ENCODE results near the gene IFITM5. TPM values are rescaled to one million over a fixed set of nuclear protein-coding genes. Genes with fewer than 3 reads are reported as not detected.
"Not testable (repeated sequence)": the region's sequence is repeated elsewhere in the genome, so short reads cannot be mapped to it uniquely, and the experiment has no call there.

The IFITM5 gene
- total RNA-seq, 4 donors from 2014 or later: not detected

DNA sequence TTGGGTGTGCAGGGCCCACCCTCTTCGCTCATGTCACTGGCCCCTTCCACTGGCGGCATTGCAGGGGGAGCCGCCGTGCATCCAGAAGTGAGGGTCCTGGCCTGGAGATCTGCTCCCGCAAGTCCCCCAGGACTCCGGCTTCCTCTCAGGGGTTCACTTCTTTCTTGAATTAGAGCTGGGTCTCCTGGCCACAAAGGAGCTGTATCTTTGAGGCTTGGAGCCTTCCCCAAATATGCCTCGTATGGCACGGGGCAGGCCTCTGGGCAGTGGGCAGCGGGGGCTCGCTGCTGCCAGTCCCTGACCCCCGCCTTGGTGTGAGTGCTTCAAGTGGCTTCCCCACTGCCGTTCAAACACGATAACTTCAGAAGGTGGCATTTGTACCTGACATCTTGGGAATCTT is 28.7 kb upstream of the IFITM5 start:
- Histone ChIP-seq H3K27ac (no peak overlapping the region), H3K4me3 (replicated peaks in 1 of 3) (no peak overlapping the region), H3K36me3 (no peaks in the 10 kb centered on the region), H3K27me3 (no peaks in the 10 kb centered on the region), H3K9me3 (no peaks in the 10 kb centered on the region), H3K4me1 (peaks cover 27 to 41% of the 10 kb centered on the region in 2 donors)
- 89 to 93% methylated on average over 13 of the region's 13 CpGs for WGBS, 2 donors
- no peak for DNase-seq
- TF ChIP-seq, protein P1, sequence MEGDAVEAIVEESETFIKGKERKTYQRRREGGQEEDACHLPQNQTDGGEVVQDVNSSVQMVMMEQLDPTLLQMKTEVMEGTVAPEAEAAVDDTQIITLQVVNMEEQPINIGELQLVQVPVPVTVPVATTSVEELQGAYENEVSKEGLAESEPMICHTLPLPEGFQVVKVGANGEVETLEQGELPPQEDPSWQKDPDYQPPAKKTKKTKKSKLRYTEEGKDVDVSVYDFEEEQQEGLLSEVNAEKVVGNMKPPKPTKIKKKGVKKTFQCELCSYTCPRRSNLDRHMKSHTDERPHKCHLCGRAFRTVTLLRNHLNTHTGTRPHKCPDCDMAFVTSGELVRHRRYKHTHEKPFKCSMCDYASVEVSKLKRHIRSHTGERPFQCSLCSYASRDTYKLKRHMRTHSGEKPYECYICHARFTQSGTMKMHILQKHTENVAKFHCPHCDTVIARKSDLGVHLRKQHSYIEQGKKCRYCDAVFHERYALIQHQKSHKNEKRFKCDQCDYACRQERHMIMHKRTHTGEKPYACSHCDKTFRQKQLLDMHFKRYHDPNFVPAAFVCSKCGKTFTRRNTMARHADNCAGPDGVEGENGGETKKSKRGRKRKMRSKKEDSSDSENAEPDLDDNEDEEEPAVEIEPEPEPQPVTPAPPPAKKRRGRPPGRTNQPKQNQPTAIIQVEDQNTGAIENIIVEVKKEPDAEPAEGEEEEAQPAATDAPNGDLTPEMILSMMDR (IDR thresholded peaks at IDR 0.05): no peak
- no peak for TF ChIP-seq POLR2A (IDR thresholded peaks at IDR 0.05)
- intact Hi-C loops (cut with DNase I): no loop called here

DNA sequence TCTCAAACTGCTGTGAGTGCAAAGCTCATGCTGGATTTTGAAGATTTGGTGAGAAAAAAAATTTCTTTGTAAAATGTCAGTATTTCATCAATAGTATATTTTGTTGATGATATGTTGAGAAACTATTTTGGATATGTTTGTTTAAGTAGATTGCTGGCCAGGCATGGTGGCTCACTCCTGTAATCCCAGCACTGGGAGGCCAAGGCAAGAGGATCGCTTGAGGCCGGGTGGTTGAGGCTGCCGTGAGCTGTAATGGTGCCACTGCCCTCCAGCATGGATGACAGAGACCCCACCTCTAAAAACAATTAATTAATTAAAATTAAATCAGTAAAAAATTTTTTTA is 28.2 kb upstream of the IFITM5 start:
- Histone ChIP-seq H3K9me3 (no peaks in the 10 kb centered on the region), H3K4me1 (peaks cover 27 to 45% of the 10 kb centered on the region in 2 donors), H3K27me3 (no peaks in the 10 kb centered on the region), H3K4me3 (replicated peaks in 1 of 3) (no peak overlapping the region), H3K27ac (peak overlapping the region; percentile 86 to 88 (median 86)), H3K36me3 (no peaks in the 10 kb centered on the region)
- 96 to 98% methylated on average over 3 of the region's 3 CpGs for WGBS, 2 donors
- DNase-seq: no peak
- intact Hi-C loops (cut with DNase I): no loop called here
- no peak for TF ChIP-seq POLR2A (IDR thresholded peaks at IDR 0.05)
- TF ChIP-seq, protein P1 (IDR thresholded peaks at IDR 0.05): no peak

DNA sequence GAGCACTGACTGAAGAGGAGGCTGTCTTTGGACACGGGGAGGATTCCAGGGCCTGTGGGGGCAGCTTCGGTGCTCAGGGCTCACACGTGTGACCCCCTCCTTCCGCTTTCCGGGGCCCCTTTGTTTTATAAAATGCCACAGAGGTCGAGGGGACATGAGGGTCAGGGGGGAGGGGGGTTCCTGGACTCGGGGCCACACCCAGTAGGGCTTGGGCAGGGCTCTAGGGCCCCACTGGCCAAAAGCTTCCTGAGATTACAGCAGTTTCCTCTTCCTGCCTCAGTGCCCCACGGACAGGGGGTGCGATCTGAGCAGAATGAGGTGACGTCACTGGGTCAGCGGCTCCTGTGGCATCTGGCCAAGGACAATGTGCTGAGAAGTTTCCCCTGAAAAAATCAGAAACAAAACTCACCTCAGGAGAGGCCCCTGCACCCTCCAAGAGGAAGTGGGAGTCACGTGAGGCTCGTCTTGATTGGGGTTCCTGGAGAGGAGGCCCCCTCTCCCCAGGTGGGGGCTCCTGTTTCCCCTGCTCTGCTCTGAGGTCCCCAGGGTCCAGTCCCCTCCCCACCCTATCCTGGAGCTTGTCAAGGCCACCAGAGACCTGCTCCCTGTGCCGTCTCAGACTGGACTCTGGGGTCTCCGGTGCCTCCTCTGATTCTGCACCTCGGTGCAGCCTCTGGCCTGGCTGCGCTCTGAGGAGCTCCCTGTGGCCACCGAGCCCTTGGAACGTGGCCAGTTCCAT is 27.7 kb upstream of the IFITM5 start:
- Histone ChIP-seq H3K36me3 (no peaks in the 10 kb centered on the region), H3K4me3 (replicated peaks in 1 of 3) (no peak overlapping the region), H3K27ac (peak overlapping the region; percentile 86 to 88 (median 86)), H3K9me3 (no peaks in the 10 kb centered on the region), H3K4me1 (peaks cover 27 to 45% of the 10 kb centered on the region in 2 donors), H3K27me3 (no peaks in the 10 kb centered on the region)
- TF ChIP-seq, protein P1 (IDR thresholded peaks at IDR 0.05): no peak
- TF ChIP-seq POLR2A (IDR thresholded peaks at IDR 0.05): no peak
- WGBS, 2 donors: 12 to 31% methylated on average over 6 to 17 of the region's 19 CpGs
- DNase-seq: peak; percentile 77 to 83
- intact Hi-C loops (cut with DNase I): no loop called here

DNA sequence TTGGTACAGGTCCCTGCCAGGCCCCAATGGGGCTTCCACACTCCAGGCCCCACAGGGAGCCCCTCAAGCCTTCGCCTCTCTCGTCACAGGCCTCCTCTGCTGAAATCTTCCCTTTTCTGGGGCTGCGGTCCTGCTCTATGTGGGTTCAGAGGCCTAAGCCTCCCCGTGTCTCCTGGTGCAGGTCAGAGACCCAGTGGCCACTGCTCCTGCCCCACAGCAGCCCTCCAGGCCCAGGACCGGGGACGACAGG is 27.2 kb upstream of the IFITM5 start:
- no peaks in the 10 kb centered on the region for H3K27me3 ChIP-seq
- intact Hi-C loops (cut with DNase I): no loop called here
- H3K27ac ChIP-seq: peak overlapping the region; percentile 86 to 88 (median 86)
- peaks cover 27 to 45% of the 10 kb centered on the region in 2 donors for H3K4me1 ChIP-seq
- no peak for DNase-seq
- 69 to 90% methylated on average over 4 of the region's 6 CpGs for WGBS, 2 donors
- H3K4me3 ChIP-seq (replicated peaks in 1 of 3): no peak overlapping the region
- no peaks in the 10 kb centered on the region for H3K36me3 ChIP-seq
- no peak for TF ChIP-seq POLR2A (IDR thresholded peaks at IDR 0.05)
- TF ChIP-seq, protein P1 (IDR thresholded peaks at IDR 0.05): no peak
- H3K9me3 ChIP-seq: no peaks in the 10 kb centered on the region

DNA sequence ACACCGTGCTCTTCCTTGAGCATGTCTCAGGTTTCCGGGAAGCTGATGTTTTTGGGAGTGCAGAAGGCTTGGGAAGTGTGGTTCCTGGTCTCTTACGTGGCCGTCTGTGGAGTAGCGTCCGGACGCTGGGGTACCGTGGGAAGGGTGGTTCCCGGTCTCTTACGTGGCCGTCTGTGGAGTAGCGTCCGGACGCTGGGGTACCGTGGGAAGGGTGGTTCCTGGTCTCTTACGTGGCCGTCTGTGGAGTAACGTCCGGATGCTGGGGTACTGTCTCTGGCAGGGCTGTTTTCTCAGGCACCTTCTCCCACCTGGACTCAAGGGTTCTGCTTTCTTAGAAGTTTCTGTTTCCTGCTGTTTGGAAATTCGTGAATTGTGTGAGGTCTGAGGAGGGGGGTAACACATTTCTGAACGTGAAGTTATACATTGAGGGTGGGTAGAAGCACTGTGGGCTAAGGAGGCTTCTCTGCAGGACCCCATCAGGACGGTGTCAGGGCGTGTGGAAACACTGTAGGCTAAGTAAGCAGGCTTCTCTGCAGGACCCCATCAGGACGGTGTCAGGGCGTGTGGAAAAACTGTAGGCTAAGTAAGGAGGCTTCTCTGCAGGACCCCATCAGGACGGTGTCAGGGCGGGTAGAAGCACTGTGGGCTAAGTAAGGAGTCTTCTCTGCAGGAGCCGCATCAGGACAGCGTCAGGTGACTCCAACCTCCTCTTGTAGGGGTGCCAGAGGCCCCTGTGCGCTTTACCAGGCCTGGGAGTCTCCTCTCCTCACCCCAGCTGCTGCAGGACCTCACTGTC is 26.7 kb upstream of the IFITM5 start:
- Histone ChIP-seq H3K27ac (peak overlapping the region; percentile 86 to 88 (median 86)), H3K4me1 (peaks cover 27 to 45% of the 10 kb centered on the region in 2 donors), H3K27me3 (no peaks in the 10 kb centered on the region), H3K4me3 (replicated peaks in 1 of 3) (no peak overlapping the region), H3K36me3 (no peaks in the 10 kb centered on the region), H3K9me3 (no peaks in the 10 kb centered on the region)
- TF ChIP-seq, protein P1 (IDR thresholded peaks at IDR 0.05): no peak
- TF ChIP-seq POLR2A (IDR thresholded peaks at IDR 0.05): no peak
- 78 to 87% methylated on average over 27 to 30 of the region's 30 CpGs for WGBS, 2 donors
- intact Hi-C loops (cut with DNase I): no loop called here
- DNase-seq: no peak

DNA sequence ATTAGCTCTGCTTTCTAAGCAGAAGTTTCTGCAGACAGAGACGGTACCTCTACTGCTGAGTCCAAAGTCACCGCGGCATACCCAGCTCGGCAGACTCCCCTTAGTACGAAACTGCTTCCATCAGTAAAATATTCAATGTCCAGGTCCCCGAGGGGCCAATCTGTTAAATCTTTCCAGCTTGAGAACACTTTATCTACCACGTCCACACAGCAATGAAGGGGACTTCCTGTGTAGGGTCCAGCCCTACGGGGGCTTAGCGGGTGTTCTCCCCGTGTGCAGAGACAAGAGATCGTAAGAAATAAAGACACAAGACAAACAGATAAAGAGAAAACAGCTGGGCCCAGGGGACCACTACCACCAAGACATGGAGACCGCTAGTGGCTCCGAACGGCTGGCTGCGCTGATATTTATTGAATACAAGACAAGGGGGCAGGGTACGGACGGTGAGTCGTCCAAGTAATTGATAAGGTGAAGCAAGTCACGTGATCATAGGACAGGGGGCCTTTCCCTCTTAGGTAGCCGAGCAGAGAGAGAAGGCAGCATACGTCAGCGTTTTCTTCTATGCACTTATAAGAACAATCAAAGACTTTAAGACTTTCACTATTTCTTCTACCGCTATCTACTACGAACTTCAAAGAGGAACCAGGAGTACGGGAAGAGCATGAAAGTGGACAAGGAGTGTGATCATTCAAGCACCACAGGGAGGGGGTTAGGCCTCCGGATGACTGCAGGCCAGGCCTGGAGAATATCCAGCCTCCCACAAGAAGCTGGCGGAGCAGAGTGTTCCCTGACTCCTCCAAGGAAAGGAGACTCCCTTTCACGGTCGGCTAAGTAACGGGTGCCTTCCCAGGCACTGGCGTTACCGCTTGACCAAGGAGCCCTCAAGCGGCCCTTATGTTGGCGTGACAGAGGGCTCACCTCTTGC is 25.5 kb upstream of the IFITM5 start:
- H3K9me3 ChIP-seq; H3K36me3 ChIP-seq; H3K27me3 ChIP-seq; intact Hi-C loops (cut with DNase I): not testable (repeated sequence)
- 22 to 26% methylated on average over 25 to 28 of the region's 34 CpGs for WGBS, 2 donors
- H3K27ac ChIP-seq: peak overlapping the region; percentile 20 to 84 (median 29)
- DNase-seq: peak; percentile 79 to 80
- H3K4me1 ChIP-seq: peaks cover 27 to 45% of the 10 kb centered on the region in 2 donors
- H3K4me3 ChIP-seq (replicated peaks in 1 of 3): peak overlapping the region in 1 of 3 donors; percentile 1

Measured in thyroid gland (tissue), 4 donors.